HCT116 (cell line): ENCODE data around the gene SHISA6. TPM values are rescaled to one million over a fixed set of nuclear protein-coding genes. Genes with fewer than 3 reads are reported as not detected.

ENCODE experiments used
- ATAC-seq: fragments of 200-7000 bp; cut with Tn5 transposase; 2 replicates; pipeline ENCODE4 v1.9.1; 2020; ENCODE audit warnings: mild to moderate bottlenecking, moderate library complexity
- BruUV-seq: library from RNA; stranded (reverse); fragments of 400-500 nt; replicated peaks from 2 replicates; lab custom pipeline; 2021; lab: Mats Ljungman, UMichigan
- CTCF ChIA-PET: fragments of 300-600 bp; sonication (Branson Sonifier 250); formaldehyde crosslinking; loops from one replicate; lab custom pipeline; 2021; ENCODE audit warnings: antibody characterized with exemption; lab: Charles Lee
- POLR2A ChIA-PET: fragments of 300-600, 350-600 bp; sonication (Branson Sonifier 250); formaldehyde crosslinking; loops from one replicate; lab custom pipeline; 2021; ENCODE audit warnings: antibody characterized with exemption; lab: Charles Lee
- RAD21 ChIA-PET, 2 experiments: fragments of 300-600 bp; sonication (Branson Sonifier 250); formaldehyde crosslinking; loops; one replicate each; lab custom pipeline; 2023; ENCODE audit warnings: low total read pairs in 2 of 2; ENCODE audit not compliant: uncharacterized antibody in 2 of 2, unreplicated experiment in 2 of 2, low non-redundant PET in 1 of 2; lab: Charles Lee
- DNase-seq: peaks from one replicate; pipeline ENCODE4 v3.0.0-alpha.2; 2010; ENCODE audit warnings: low read depth, low spot score
- H2AFZ ChIP-seq: fragments of 200-600 bp; shearing (Covaris generic), sonication (generic); 2 replicates; pipeline ENCODE4 v1.6.1; 2017; ENCODE audit warnings: low read depth, mixed run types, mixed read lengths, antibody characterized with exemption, low read length; ENCODE audit not compliant: poor library complexity, severe bottlenecking
- H3K27ac ChIP-seq: 2 replicates; pipeline ENCODE4 v1.5.1; 2012; ENCODE audit warnings: low read depth, low read length
- H3K27me3 ChIP-seq: fragments of 200-600 bp; sonication (generic); 2 replicates; pipeline ENCODE4 v1.6.1; 2016; ENCODE audit warnings: mixed run types, low read length, mixed read lengths; ENCODE audit not compliant: insufficient read depth
- H3K36me3 ChIP-seq, 2 experiments: fragments of 200-500 bp in 1 of 2; fragments of 200-600 bp in 1 of 2; sonication (Bioruptor generic) in 1 of 2; sonication (generic) in 1 of 2; 2 replicates each; pipeline versions ENCODE4 v1.5.1 to v1.6.1; 2014 to 2016; ENCODE audit warnings: low read length in 2 of 2, inconsistent platforms in 1 of 2, mixed read lengths in 1 of 2, mixed run types in 1 of 2; ENCODE audit not compliant: insufficient read depth in 2 of 2, control insufficient read depth in 1 of 2
- H3K4me1 ChIP-seq, 2 experiments: fragments of 200-600 bp in 1 of 2; sonication (generic) in 1 of 2; 2 replicates each; pipeline versions ENCODE4 v1.5.1 to v1.6.1; 2012 to 2017; ENCODE audit warnings: low read length in 2 of 2, inconsistent platforms in 1 of 2, mild to moderate bottlenecking in 1 of 2, mixed read lengths in 1 of 2, mixed run types in 1 of 2, moderate library complexity in 1 of 2; ENCODE audit not compliant: insufficient read depth in 2 of 2, control insufficient read depth in 1 of 2
- H3K4me2 ChIP-seq: fragments of 200-600 bp; sonication (generic); 2 replicates; pipeline ENCODE4 v1.6.1; 2017; ENCODE audit warnings: mixed run types, low read length, mixed read lengths
- H3K4me3 ChIP-seq, 2 experiments: fragments of 200-600 bp in 1 of 2; sonication (generic) in 1 of 2; replicated peaks in 1 of 2; 2 replicates each; pipeline ENCODE4 v1.5.1; 2011 to 2016; ENCODE audit warnings: low read length in 2 of 2, control low read depth in 1 of 2, low read depth in 1 of 2, mild to moderate bottlenecking in 1 of 2, mixed read lengths in 1 of 2, mixed run types in 1 of 2
- H3K79me2 ChIP-seq: fragments of 200-600 bp; sonication (generic); 2 replicates; pipeline ENCODE4 v1.6.1; 2017; ENCODE audit warnings: mild to moderate bottlenecking, mixed run types, low read length, moderate library complexity, mixed read lengths; ENCODE audit not compliant: insufficient read depth
- H3K9ac ChIP-seq: fragments of 200-600 bp; sonication (generic); 2 replicates; pipeline ENCODE4 v1.6.1; 2016; ENCODE audit warnings: low read length, mixed read lengths
- H3K9me2 ChIP-seq: fragments of 200-600 bp; sonication (generic), shearing (Covaris generic); 2 replicates; pipeline ENCODE4 v1.6.1; 2017; ENCODE audit warnings: mixed run types, mild to moderate bottlenecking, moderate library complexity; ENCODE audit not compliant: insufficient read depth
- H3K9me3 ChIP-seq, 2 experiments: fragments of 200-500 bp in 1 of 2; fragments of 200-600 bp in 1 of 2; sonication (Bioruptor generic) in 1 of 2; sonication (generic) in 1 of 2; 2 replicates each; pipeline ENCODE4 v1.6.1; 2014 to 2017; ENCODE audit warnings: low read length in 2 of 2, mixed read lengths in 2 of 2, inconsistent platforms in 1 of 2, low read depth in 1 of 2, mild to moderate bottlenecking in 1 of 2, mixed run types in 1 of 2, moderate library complexity in 1 of 2; ENCODE audit not compliant: control insufficient read depth in 1 of 2, insufficient read depth in 1 of 2
- H4K20me1 ChIP-seq: fragments of 200-600 bp; sonication (generic), shearing (Covaris generic); 2 replicates; pipeline ENCODE4 v1.6.1; 2017; ENCODE audit warnings: mixed run types, mild to moderate bottlenecking, moderate library complexity; ENCODE audit not compliant: insufficient read depth
- ATF3 ChIP-seq: IDR thresholded peaks from 2 replicates; pipeline ENCODE4 v1.6.1; 2012
- CBX3 ChIP-seq: IDR thresholded peaks from 2 replicates; pipeline ENCODE4 v1.6.1; 2012; ENCODE audit warnings: low read depth
- CEBPB ChIP-seq: IDR thresholded peaks from 2 replicates; pipeline ENCODE4 v1.6.1; 2012; ENCODE audit warnings: low read depth
- EGR1 ChIP-seq: IDR thresholded peaks from 2 replicates; pipeline ENCODE4 v1.6.1; 2012; ENCODE audit warnings: low read depth
- ELF1 ChIP-seq: IDR thresholded peaks from 2 replicates; pipeline ENCODE4 v1.6.1; 2012; ENCODE audit warnings: low read depth, borderline replicate concordance
- FOSL1 ChIP-seq: IDR thresholded peaks from 2 replicates; pipeline ENCODE4 v1.6.1; 2012; ENCODE audit warnings: low read depth
- JUND ChIP-seq: IDR thresholded peaks from 2 replicates; pipeline ENCODE4 v1.6.1; 2012
- POLR2AphosphoS5 ChIP-seq: IDR thresholded peaks from 2 replicates; pipeline ENCODE4 v1.6.1; 2011; ENCODE audit warnings: mild to moderate bottlenecking, low read depth, low read length, moderate library complexity
- RAD21 ChIP-seq: IDR thresholded peaks from 2 replicates; pipeline ENCODE4 v1.6.1; 2012; ENCODE audit warnings: low read depth, mild to moderate bottlenecking
- SIN3A ChIP-seq: IDR thresholded peaks from 2 replicates; pipeline ENCODE4 v1.6.1; 2012; ENCODE audit warnings: low read depth
- SP1 ChIP-seq: IDR thresholded peaks from 2 replicates; pipeline ENCODE4 v1.6.1; 2012; ENCODE audit warnings: low read depth
- TCF7L2 ChIP-seq: IDR thresholded peaks from 2 replicates; pipeline ENCODE4 v1.7.0; 2011; ENCODE audit warnings: borderline replicate concordance, inconsistent platforms; ENCODE audit not compliant: insufficient read depth, insufficient read length; ENCODE audit errors: extremely low read depth
- YY1 ChIP-seq: IDR thresholded peaks from 2 replicates; pipeline ENCODE4 v1.6.1; 2011; ENCODE audit warnings: low read length, low read depth, moderate library complexity, mild to moderate bottlenecking; ENCODE audit not compliant: insufficient replicate concordance; ENCODE audit errors: extremely low read depth
- ZFX ChIP-seq: fragments of 450-650 bp; IDR thresholded peaks from 2 replicates; pipeline ENCODE4 v1.6.1; 2017
- ZNF274 ChIP-seq: fragments of 200-500 bp; sonication (Bioruptor generic); IDR thresholded peaks from 2 replicates; pipeline ENCODE4 v1.6.1; 2014; ENCODE audit warnings: mild to moderate bottlenecking, low read depth, low read length, inconsistent platforms
- intact Hi-C: fragments of 100-400 bp; cut with micrococcal nuclease; formaldehyde crosslinking; loops from 2 replicates; pipeline ENCODE4 v1.10.0; 2022
- total RNA-seq: library from RNA; stranded (reverse); gene quantifications from one replicate; pipeline ENCODE4 v1.2.1, GENCODE V29; 2021; ENCODE audit not compliant: unreplicated experiment
- TF ChIP-seq, protein P1 (sequence below), 3 experiments: fragments of 200-600 bp in 1 of 3; sonication (generic) in 1 of 3; IDR thresholded peaks in 2 of 3; conservative IDR thresholded peaks in 1 of 3; 2 replicates each; pipeline ENCODE4 v1.5.1; 2012 to 2017; ENCODE audit warnings: low read depth in 2 of 3, low read length in 2 of 3, antibody characterized with exemption in 1 of 3, borderline replicate concordance in 1 of 3, control low read depth in 1 of 3, mild to moderate bottlenecking in 1 of 3, mixed read lengths in 1 of 3, mixed run types in 1 of 3, moderate library complexity in 1 of 3; ENCODE audit not compliant: insufficient read depth in 1 of 3

Gene SHISA6
- total RNA-seq, 1 experiment from 2014 or later, result not detected

DNA sequence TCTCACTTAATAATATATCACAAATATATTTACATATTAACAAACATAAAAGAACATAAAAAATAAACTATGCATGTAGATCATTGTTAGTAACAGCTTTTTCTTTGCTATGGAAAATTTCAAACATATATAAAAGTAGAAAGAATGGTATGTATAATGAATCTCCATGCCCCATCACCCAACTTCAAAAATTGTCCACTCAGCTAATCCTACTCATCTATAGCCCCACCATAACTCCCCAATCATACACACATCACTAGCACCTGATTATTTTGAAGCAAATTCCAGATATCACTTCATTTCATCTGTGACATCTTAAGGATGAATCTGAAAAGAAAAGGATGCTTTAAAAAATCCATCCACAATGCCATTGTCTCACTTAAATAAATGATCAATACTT is 46.8 kb downstream of the SHISA6 start:
- Histone ChIP-seq H3K27ac (no peak overlapping the region), H3K27me3 (no peaks in the 10 kb centered on the region), H3K4me2 (no peak overlapping the region), H3K36me3 (no peaks in the 10 kb centered on the region), H3K9ac (no peak overlapping the region), H3K79me2 (no peaks in the 10 kb centered on the region), H3K4me1 (no peaks in the 10 kb centered on the region), H4K20me1 (no peaks in the 10 kb centered on the region), H3K9me3 (peaks cover 0 to 10% of the 10 kb centered on the region in 2 experiments; a peak in 1 of 4 replicates), H2AFZ (no peak overlapping the region)
- CTCF ChIA-PET, result no interaction called here
- intact Hi-C loops, result no loop called here
- POLR2A ChIA-PET, result no interaction called here
- ATAC-seq, result no peak
- no peak for TF ChIP-seq ELF1
- no peak for TF ChIP-seq SP1
- no peak for TF ChIP-seq TCF7L2
- TF ChIP-seq POLR2AphosphoS5, result no peak
- no peak for TF ChIP-seq ZFX
- TF ChIP-seq, all 23 proteins: peak for 0
- RAD21 ChIA-PET, result no interaction called here
- Histone ChIP-seq H3K9me2 (no peaks in the 10 kb centered on the region), H3K4me3 (no peak overlapping the region)
- BruUV-seq, result no TSS peak
- DNase-seq, result no peak

- ATAC-seq, result no peak
- H3K4me3 ChIP-seq, result no peak overlapping the region
- H3K4me1 ChIP-seq, result no peaks in the 10 kb centered on the region
- intact Hi-C loops, result no loop called here
- H3K27ac ChIP-seq, result no peak overlapping the region
- no peak overlapping the region for H3K9ac ChIP-seq
- no peak for DNase-seq
- H3K27me3 ChIP-seq, result no peaks in the 10 kb centered on the region
- RAD21 ChIA-PET, result no interaction called here
- TF ChIP-seq YY1, result no peak
- no peak for TF ChIP-seq JUND
- TF ChIP-seq ZNF274, result no peak
- no peak for TF ChIP-seq CBX3
- TF ChIP-seq FOSL1, result no peak
- TF ChIP-seq SIN3A, result no peak
- no peak for TF ChIP-seq EGR1
- TF ChIP-seq CEBPB, result no peak
- TF ChIP-seq RAD21, result no peak
- TF ChIP-seq ATF3, result no peak
- TF ChIP-seq, protein P1, sequence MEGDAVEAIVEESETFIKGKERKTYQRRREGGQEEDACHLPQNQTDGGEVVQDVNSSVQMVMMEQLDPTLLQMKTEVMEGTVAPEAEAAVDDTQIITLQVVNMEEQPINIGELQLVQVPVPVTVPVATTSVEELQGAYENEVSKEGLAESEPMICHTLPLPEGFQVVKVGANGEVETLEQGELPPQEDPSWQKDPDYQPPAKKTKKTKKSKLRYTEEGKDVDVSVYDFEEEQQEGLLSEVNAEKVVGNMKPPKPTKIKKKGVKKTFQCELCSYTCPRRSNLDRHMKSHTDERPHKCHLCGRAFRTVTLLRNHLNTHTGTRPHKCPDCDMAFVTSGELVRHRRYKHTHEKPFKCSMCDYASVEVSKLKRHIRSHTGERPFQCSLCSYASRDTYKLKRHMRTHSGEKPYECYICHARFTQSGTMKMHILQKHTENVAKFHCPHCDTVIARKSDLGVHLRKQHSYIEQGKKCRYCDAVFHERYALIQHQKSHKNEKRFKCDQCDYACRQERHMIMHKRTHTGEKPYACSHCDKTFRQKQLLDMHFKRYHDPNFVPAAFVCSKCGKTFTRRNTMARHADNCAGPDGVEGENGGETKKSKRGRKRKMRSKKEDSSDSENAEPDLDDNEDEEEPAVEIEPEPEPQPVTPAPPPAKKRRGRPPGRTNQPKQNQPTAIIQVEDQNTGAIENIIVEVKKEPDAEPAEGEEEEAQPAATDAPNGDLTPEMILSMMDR (IDR thresholded peaks at IDR 0.05 in 2 of 3, conservative IDR thresholded peaks at IDR 0.05 in 1 of 3; ENCODE audit: borderline replicate concordance in 1 of 3, insufficient read depth in 1 of 3, low read depth in 2 of 3, low read length in 2 of 3), result no peak
- no peak for TF ChIP-seq ZFX
- TF ChIP-seq, all 23 proteins: peak for 0
- CTCF ChIA-PET, result no interaction called here
- BruUV-seq, result no TSS peak
- Histone ChIP-seq H3K79me2 (no peaks in the 10 kb centered on the region), H3K9me2 (no peaks in the 10 kb centered on the region), H3K36me3 (no peaks in the 10 kb centered on the region), H2AFZ (no peak overlapping the region), H3K4me2 (no peak overlapping the region), H4K20me1 (no peaks in the 10 kb centered on the region), H3K9me3 (peaks cover 0 to 7% of the 10 kb centered on the region in 2 experiments; a peak in 2 of 4 replicates)
- POLR2A ChIA-PET, result no interaction called here
Measured at GRCh38 chr17:11290814-11291213, 49.8 kb downstream of the SHISA6 start.
